ENCODE measurements around the gene HOXD9. TPM values are rescaled to one million over a fixed set of nuclear protein-coding genes. Genes with fewer than 3 reads are reported as not detected.

HOXD9 gene
- polyA plus RNA-seq, 1 of the 3 experiments (the other 2 are of a cell fraction) = 4.8 TPM

DNA sequence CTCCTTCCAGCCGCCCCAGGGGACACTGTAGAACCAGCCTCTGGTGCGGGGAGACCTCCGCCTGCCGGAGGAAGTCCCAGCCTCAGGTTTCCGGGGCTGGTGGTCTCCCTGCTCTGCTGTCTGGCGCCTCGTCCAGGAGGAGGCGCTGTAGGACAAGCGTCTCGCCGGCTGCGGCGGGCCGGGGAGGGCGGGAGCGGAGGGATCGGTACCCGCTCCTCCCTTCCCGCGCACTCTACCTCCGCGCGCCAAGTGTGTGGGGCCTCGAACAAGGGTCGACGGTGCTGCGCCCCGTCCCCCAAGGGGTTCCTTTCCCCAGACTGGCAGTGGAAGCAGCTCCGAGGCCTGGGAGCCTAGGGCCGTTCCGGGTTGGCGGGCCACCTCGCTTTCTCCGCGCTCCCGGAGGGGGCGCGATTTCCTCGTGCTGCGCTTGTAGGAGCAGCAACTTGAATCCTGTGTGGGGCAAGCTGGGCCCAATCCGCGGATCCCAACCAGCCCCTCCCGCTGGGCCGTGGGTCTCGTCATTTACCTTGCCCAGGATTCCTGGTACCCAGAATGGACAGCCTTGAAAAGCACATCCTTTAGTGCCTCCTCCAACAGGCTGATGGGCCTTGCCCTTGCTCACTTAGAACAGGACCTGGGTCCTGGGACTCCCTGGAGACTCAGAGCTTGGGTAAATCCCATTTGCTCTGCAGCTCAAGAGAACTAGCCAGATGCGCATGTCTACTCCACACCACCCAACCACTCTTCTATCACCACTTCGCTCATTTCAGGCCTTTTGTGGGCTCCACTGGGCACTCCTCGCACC is 18.2 kb downstream of the HOXD9 start (continued):
- TF ChIP-seq NFIC (IDR thresholded peaks at IDR 0.05; ENCODE audit: borderline replicate concordance) (no peak), TAF1 (IDR thresholded peaks at IDR 0.05; ENCODE audit: borderline replicate concordance, low read depth, low read length) (no peak), YY1 (IDR thresholded peaks at IDR 0.05; ENCODE audit: low read depth) (0 out of 2 replicates have a peak, but pooled peaks have one; percentile 43), SIN3A (IDR thresholded peaks at IDR 0.05; ENCODE audit: borderline replicate concordance, low read depth, low read length) (no peak), NRF1 (IDR thresholded peaks at IDR 0.05; ENCODE audit: low read depth, low read length) (0 out of 2 replicates have a peak, but pooled peaks have one; percentile 4)
- TF ChIP-seq, protein P1, sequence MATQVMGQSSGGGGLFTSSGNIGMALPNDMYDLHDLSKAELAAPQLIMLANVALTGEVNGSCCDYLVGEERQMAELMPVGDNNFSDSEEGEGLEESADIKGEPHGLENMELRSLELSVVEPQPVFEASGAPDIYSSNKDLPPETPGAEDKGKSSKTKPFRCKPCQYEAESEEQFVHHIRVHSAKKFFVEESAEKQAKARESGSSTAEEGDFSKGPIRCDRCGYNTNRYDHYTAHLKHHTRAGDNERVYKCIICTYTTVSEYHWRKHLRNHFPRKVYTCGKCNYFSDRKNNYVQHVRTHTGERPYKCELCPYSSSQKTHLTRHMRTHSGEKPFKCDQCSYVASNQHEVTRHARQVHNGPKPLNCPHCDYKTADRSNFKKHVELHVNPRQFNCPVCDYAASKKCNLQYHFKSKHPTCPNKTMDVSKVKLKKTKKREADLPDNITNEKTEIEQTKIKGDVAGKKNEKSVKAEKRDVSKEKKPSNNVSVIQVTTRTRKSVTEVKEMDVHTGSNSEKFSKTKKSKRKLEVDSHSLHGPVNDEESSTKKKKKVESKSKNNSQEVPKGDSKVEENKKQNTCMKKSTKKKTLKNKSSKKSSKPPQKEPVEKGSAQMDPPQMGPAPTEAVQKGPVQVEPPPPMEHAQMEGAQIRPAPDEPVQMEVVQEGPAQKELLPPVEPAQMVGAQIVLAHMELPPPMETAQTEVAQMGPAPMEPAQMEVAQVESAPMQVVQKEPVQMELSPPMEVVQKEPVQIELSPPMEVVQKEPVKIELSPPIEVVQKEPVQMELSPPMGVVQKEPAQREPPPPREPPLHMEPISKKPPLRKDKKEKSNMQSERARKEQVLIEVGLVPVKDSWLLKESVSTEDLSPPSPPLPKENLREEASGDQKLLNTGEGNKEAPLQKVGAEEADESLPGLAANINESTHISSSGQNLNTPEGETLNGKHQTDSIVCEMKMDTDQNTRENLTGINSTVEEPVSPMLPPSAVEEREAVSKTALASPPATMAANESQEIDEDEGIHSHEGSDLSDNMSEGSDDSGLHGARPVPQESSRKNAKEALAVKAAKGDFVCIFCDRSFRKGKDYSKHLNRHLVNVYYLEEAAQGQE (IDR thresholded peaks at IDR 0.05; ENCODE audit: low read depth, low read length) = no peak
- TF ChIP-seq, protein P2, sequence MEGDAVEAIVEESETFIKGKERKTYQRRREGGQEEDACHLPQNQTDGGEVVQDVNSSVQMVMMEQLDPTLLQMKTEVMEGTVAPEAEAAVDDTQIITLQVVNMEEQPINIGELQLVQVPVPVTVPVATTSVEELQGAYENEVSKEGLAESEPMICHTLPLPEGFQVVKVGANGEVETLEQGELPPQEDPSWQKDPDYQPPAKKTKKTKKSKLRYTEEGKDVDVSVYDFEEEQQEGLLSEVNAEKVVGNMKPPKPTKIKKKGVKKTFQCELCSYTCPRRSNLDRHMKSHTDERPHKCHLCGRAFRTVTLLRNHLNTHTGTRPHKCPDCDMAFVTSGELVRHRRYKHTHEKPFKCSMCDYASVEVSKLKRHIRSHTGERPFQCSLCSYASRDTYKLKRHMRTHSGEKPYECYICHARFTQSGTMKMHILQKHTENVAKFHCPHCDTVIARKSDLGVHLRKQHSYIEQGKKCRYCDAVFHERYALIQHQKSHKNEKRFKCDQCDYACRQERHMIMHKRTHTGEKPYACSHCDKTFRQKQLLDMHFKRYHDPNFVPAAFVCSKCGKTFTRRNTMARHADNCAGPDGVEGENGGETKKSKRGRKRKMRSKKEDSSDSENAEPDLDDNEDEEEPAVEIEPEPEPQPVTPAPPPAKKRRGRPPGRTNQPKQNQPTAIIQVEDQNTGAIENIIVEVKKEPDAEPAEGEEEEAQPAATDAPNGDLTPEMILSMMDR (IDR thresholded peaks at IDR 0.05) = peak; percentile 87

DNA sequence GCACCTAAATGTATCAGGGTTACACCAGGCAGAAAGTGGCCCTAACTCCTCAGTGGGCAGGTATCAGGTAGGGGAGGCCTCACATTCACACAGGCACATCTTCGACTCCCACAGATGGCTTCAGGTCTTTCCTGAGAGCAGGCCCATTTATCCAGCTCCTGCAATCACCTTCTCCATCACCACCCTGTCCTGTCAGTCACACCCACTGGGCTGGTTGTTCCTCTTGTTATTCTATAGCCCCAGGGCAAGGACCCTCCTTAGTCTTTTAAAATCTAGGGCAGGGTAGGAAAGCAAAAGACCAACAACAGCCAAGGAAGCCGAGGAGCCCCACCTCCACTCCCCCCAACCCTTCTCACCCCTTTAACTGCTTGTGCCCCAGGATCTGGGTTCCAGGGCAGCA is 19.8 kb downstream of the HOXD9 start:
- Histone ChIP-seq H3K27me3 (ENCODE audit: insufficient read depth) (no peaks in the 10 kb centered on the region), H3K4me1 (ENCODE audit: control insufficient read depth in 1 of 2, insufficient read depth in 2 of 2, low read depth in 1 of 2, low read length in 1 of 2) (peaks cover 5 to 25% of the 10 kb centered on the region in 2 experiments; a peak in 2 of 4 replicates), H3K9me2 (no peaks in the 10 kb centered on the region), H3K4me2 (no peak overlapping the region), H3K36me3 (replicated peaks in 1 of 2; ENCODE audit: control insufficient read depth in 1 of 2, insufficient read depth in 2 of 2, low read length in 1 of 2) (no peaks in the 10 kb centered on the region), H2AFZ (ENCODE audit: low read depth) (no peak overlapping the region), H3K79me2 (ENCODE audit: insufficient read depth) (peaks cover 42% of the 10 kb centered on the region), H3K9ac (no peak overlapping the region), H3K27ac (ENCODE audit: low read depth in 2 of 2, low read length in 1 of 2) (no peak overlapping the region), H3K9me3 (no peaks in the 10 kb centered on the region), H3K4me3 (ENCODE audit: low read depth in 2 of 2, low read length in 1 of 2) (no peak overlapping the region), H4K20me1 (ENCODE audit: insufficient read depth) (no peaks in the 10 kb centered on the region), H3F3A (replicated peaks; ENCODE audit: insufficient read depth) (peaks cover 9% of the 10 kb centered on the region)
- no peak for TF ChIP-seq FOXJ3 (CRISPR knock-in tag; IDR thresholded peaks at IDR 0.05)
- 92% methylated on average over 2 of the region's 2 CpGs for WGBS (ENCODE audit: low lambda C conversion rate)
- CTCF ChIA-PET = interaction anchor here (0.9 to 26.1 kb wide), 4 partner anchors 18 to 501 kb away, joined by 3 to 1047 read pairs (median 146); partner anchors contain the start of gene HOXD9
- POLR2A ChIA-PET = no interaction called here
- DNase-seq = no peak
